GM21423 (cell line): ENCODE results near the gene B4GALT6.

Experiments
- ATAC-seq: cut with Tn5 transposase; IDR thresholded peaks from one replicate; pipeline ENCODE4 v1.9.1; 2021; ENCODE audit warnings: mild to moderate bottlenecking, moderate library complexity; ENCODE audit not compliant: unreplicated experiment

The B4GALT6 gene

GRCh38 chr18:31694297-31694696 lies 9.9 kb upstream of the B4GALT6 start:
- ATAC-seq = no peak

GRCh38 chr18:31688606-31689005 lies 4.2 kb upstream of the B4GALT6 start:
- ATAC-seq = no peak

- ATAC-seq = no peak
These were observed 2.9 kb upstream of the B4GALT6 start for GRCh38 chr18:31686986-31687928.

GRCh38 chr18:31686572-31686971 lies 2.2 kb upstream of the B4GALT6 start:
- no peak for ATAC-seq

GRCh38 chr18:31685097-31686082 lies 1.0 kb upstream of the B4GALT6 start:
- peak; percentile 67 for ATAC-seq

- no peak for ATAC-seq
These were observed 458 bp downstream of the B4GALT6 start for GRCh38 chr18:31683968-31684278.

- no peak for ATAC-seq
These were observed 1.3 kb downstream of the B4GALT6 start for GRCh38 chr18:31683106-31683505.

- no peak for ATAC-seq
These were observed 3.4 kb downstream of the B4GALT6 start for GRCh38 chr18:31680831-31681568.

- ATAC-seq = no peak
These were observed 4.0 kb downstream of the B4GALT6 start for GRCh38 chr18:31680433-31680811.

- ATAC-seq = no peak
These were observed 4.5 kb downstream of the B4GALT6 start for GRCh38 chr18:31679791-31680432.

- no peak for ATAC-seq
These were observed 5.1 kb downstream of the B4GALT6 start for GRCh38 chr18:31679133-31679742.

- ATAC-seq = no peak
These were observed 6.0 kb downstream of the B4GALT6 start for GRCh38 chr18:31678425-31678824.

GRCh38 chr18:31677592-31677991 lies 6.8 kb downstream of the B4GALT6 start:
- no peak for ATAC-seq

GRCh38 chr18:31675404-31675803 lies 9.0 kb downstream of the B4GALT6 start:
- no peak for ATAC-seq

GRCh38 chr18:31672628-31673135 lies 11.7 kb downstream of the B4GALT6 start:
- ATAC-seq = no peak

- ATAC-seq = no peak
These were observed 12.4 kb downstream of the B4GALT6 start for GRCh38 chr18:31671951-31672350.

GRCh38 chr18:31669541-31669940 lies 14.8 kb downstream of the B4GALT6 start:
- ATAC-seq = no peak

GRCh38 chr18:31667185-31667584 lies 17.2 kb downstream of the B4GALT6 start:
- ATAC-seq = no peak

- ATAC-seq = no peak
These were observed 18.3 kb downstream of the B4GALT6 start for GRCh38 chr18:31666055-31666454.

GRCh38 chr18:31664101-31664500 lies 20.3 kb downstream of the B4GALT6 start:
- ATAC-seq = no peak
